GM20431 (cell line): Measurements from ENCODE around the gene ITPR1.

Source experiments
- in situ Hi-C: fragments of 300-500 bp; cut with MseI, MboI; formaldehyde crosslinking; loops from one replicate; pipeline ENCODE4 v1.15.0; 2020; ENCODE audit warnings: low sequenced_read_pairs; ENCODE audit not compliant: unreplicated experiment

The ITPR1 gene

GRCh38 chr3:4748127-4748526 lies 255.0 kb downstream of the ITPR1 start:
- in situ Hi-C loops = no loop called here

GRCh38 chr3:4748701-4749378 lies 255.7 kb downstream of the ITPR1 start:
- in situ Hi-C loops = no loop called here

GRCh38 chr3:4749567-4750002 lies 256.4 kb downstream of the ITPR1 start:
- in situ Hi-C loops = no loop called here

- in situ Hi-C loops = no loop called here
These were observed 257.3 kb downstream of the ITPR1 start for GRCh38 chr3:4750306-4750968.

- in situ Hi-C loops = no loop called here
These were observed 257.9 kb downstream of the ITPR1 start for GRCh38 chr3:4751029-4751501.

GRCh38 chr3:4751502-4752101 lies 258.5 kb downstream of the ITPR1 start:
- in situ Hi-C loops = no loop called here

- in situ Hi-C loops = no loop called here
These were observed 259.3 kb downstream of the ITPR1 start for GRCh38 chr3:4752201-4753072.

- in situ Hi-C loops = no loop called here
These were observed 260.0 kb downstream of the ITPR1 start for GRCh38 chr3:4753073-4753691.

- in situ Hi-C loops = no loop called here
These were observed 261.3 kb downstream of the ITPR1 start for GRCh38 chr3:4754180-4755086.

- in situ Hi-C loops = no loop called here
These were observed 262.4 kb downstream of the ITPR1 start for GRCh38 chr3:4755566-4755965.

- in situ Hi-C loops = no loop called here
These were observed 263.1 kb downstream of the ITPR1 start for GRCh38 chr3:4756057-4756775.

GRCh38 chr3:4756855-4757574 lies 263.9 kb downstream of the ITPR1 start:
- in situ Hi-C loops = no loop called here

- in situ Hi-C loops = no loop called here
These were observed 264.6 kb downstream of the ITPR1 start for GRCh38 chr3:4757575-4758248.

GRCh38 chr3:4758249-4758860 lies 265.2 kb downstream of the ITPR1 start:
- in situ Hi-C loops = no loop called here

GRCh38 chr3:4758957-4759656 lies 266.0 kb downstream of the ITPR1 start:
- in situ Hi-C loops = no loop called here

- in situ Hi-C loops = no loop called here
These were observed 266.7 kb downstream of the ITPR1 start for GRCh38 chr3:4759689-4760312.
